CD1c-positive myeloid dendritic cell (primary cell): ENCODE results near the gene TMEM63A.
A peak's percentile ranks its signal among the peaks of the same experiment; 100 is the strongest.
"Not testable (repeated sequence)": the region's sequence is repeated elsewhere in the genome, so short reads cannot be mapped to it uniquely, and the experiment has no call there.

Source experiments
- DNase-seq: peaks from one replicate; pipeline ENCODE4 v3.0.0-alpha.2; 2016; ENCODE audit errors: extremely low spot score

The TMEM63A gene

GRCh38 chr1:225908773-225909172, 26.6 kb upstream of the TMEM63A start:
- DNase-seq = no peak

DNA sequence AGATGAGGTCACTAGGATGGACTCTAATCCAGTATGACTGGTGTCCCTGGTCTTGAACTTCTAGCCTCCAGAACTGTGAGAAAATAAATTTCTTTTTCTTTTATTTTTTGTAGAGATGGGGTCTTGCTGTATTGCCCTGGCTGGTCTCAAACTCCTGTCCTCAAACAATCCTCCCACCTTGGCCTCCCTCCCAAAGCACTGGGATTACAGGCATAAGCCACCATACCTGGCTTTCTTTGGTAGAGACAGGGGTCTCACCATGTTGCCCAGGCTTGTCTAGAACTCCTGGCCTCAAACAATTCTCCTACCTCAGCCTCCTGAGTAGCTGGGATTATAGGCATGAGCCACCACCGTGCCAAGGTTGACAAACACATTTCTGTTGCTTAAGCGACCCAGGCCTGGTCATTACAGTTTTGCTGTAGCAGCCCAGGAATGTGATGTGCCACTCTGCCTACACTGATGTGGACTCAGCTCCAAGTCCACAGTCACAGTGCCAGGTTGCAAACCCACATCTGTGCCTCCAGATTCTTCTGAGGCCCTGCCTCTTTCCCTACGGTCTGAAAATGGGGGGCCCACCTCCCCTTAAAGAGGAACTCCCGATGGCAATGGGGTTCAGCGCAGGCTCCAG, 25.9 kb upstream of the TMEM63A start:
- DNase-seq = no peak

- no peak for DNase-seq
Measured at GRCh38 chr1:225907341-225907740, 25.2 kb upstream of the TMEM63A start.

GRCh38 chr1:225906467-225906866, 24.3 kb upstream of the TMEM63A start:
- DNase-seq = no peak

DNA sequence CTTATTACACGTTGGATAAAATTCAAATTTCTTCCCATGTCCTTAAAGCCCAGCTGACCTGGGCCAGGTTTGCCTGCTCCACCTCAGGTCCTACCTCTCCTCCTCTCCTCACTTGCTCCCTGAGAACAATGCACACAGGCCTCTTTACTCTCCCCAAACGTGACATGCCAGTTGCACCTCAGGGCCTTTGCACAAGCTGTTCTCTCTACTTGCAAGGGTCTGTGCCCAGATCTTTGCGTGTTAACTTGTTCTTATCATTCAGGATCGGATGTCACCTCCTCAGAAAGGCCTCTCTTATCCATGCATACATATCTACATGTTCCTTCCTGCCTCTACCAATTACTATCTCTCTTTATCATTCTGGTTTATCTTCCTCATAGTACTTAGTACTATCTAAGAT, 21.4 kb upstream of the TMEM63A start:
- DNase-seq = no peak

DNA sequence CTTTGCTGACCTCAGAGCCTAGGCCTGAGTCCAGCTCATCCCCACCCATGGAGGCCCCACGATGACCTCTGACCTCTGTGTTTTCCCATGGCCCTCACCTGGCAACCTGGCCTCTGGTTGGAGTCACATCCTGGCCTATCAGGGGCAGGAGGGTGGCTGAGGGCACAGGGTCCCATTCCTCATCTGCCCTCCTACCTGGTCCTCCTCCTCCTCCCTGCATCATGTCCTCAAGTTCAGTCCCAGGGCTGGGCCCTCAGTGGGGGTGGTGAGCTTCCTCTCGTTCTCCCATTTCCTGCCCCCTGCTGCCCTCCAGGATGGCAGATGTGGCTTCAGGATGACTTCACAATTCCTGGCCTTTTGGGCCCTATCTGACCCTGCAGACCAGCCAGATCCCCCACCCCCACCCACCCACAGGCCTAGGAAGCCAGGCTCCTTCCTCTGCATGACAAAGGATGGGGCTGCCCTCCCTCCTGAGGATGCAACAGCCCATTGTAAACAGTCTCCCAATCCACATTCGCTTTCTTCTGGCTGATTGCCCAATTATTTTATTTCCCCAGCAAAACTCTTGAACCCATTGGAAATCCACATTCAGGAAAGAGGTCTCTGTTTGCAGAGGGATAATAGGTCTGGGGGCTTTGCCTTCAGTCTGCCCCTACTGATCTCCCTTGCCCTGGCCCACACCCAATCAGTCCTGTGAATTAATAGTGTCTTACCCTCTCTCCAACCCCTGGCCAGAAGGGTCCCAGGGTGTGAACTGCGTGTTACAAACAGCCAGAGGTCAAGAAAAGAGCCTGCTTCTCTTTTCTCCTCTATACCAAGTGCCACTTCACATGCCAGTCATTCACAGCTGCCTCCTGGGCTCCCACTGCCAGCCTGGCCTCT, 17.1 kb upstream of the TMEM63A start:
- no peak for DNase-seq

DNA sequence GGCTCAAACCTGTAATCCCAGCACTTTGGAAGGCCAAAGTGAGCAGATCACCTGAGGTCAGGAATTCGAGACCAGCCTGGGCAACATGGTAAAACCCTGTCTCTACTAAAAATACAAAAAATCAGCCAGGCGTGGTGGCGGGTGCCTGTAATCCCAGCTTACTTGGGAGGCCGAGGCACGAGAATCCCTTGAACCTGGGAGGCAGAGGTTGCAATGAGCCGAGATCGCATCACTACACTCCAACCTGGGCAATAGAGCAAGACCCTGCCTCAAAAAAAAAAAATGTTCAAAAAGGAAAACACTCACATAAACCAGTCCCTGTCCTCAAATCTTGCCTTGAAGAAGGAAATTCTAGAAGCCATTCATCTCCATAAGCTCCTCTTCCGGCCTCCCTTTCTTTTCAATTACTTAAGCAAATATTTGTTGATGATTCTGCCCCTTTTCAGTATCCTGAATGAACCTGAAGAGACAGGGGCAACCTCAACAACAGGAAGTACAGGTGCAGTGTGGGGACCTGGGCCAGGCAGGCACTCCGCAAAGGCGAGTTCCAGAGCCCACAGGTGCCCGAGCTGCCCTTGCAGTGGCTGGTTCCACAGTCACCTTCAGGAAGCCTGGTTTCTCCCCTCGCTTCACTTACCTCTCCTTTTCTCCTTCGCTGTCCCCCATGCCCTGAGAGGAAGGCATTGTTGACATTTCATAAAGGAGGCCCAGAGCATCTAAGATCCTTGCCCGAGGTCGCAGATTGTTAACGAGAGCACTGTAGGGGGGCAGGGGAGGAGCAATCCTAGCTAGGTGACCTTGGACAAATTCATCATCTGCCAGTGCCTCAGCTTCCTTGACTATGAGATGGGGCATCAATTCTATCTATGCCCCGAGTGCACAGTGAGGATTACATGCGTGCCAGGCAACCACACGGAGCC, 15.7 kb upstream of the TMEM63A start:
- no peak for DNase-seq

DNA sequence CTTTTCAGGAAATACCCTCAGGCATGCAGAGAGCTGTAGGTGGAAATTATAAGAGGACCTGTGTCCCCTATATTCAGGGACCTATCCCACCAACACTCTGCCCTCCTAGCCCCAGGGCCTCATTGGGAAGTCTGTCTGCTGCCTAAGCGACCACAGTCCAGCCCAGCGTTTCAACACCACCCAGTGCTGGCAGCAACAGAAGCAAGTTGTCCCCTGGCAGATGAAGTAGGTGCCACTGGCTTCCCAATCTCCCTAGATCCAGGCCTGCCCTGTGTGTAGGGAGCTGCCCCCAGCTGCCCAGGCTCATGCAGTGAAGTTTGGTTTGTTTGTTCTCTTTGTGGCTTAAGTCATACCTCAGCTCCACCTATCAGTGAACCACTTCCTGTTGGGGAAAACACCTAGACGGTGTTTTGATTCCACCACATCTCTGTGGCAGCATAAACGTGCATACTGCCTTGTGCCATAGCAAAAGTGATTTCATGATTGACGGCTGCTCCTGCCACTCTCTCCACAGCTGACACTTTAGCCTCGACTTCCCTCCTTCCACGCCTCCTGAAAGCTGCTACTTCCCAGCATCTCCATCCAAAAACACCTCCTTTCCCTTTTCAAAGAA, 14.9 kb upstream of the TMEM63A start:
- DNase-seq = peak; percentile 55

- no peak for DNase-seq
Measured at GRCh38 chr1:225896494-225896893, 14.3 kb upstream of the TMEM63A start.

DNA sequence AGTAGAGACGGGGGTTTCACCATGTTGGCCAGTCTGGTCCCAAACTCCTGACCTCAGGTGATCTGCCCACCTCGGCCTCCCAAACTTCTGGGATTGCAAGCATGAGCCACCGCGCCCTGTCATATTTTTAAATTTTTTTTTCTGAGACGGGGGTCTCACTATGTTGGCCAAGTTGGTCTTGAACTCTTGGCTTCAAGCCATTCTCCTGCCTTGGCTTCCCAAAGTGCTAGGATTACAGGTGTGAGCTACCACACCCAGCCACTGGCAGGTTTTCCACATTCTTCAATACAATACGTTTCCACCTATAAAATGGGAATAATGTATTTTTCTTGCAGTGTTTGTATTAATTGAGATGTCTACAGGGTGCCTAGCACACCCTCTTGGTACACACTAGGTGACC, 10.1 kb upstream of the TMEM63A start:
- no peak for DNase-seq

DNA sequence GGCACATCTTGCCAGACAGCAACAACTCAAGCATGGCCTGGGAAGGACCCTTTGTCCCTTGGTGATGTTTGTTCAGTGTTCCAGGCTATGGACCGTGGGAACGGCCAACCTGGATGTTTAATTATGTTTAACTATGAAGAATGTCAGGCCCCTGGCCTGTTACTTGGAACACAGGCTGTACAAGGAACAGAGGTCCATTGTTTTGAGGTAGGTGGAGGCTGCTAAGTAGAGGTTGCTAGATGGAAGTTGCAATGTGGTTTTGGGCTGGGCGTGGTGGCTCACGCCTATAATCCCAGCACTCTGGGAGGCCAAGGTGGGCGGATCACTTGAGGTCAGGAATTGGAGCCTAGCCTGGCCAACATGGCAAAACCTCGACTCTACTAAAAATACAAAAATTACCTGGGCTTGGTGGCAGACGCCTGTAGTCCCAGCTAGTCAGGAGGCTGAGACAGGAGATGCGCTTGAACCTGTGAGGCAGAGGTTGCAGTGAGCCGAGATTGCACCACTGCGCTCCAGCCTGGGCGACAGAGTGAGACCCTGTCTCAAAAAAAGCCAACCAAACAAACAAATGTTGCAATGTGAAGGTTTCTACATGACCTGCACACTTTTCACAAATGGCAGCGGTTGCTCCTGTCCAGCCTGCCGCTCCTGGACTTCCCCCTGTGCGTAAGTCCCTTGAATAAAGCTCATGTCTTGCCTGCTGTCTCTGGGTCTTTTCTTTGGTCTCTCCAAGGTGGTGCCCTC, 9.2 kb upstream of the TMEM63A start:
- DNase-seq = no peak

GRCh38 chr1:225890346-225891228, 8.4 kb upstream of the TMEM63A start:
- no peak for DNase-seq

GRCh38 chr1:225889743-225890142, 7.6 kb upstream of the TMEM63A start:
- no peak for DNase-seq

GRCh38 chr1:225888898-225889601, 6.9 kb upstream of the TMEM63A start, which contains the start of gene LEFTY1:
Gene LEFTY1, minus strand, starts transcription at chr1:225889146. Its CDS starts 80 bp downstream, at chr1:225889066.
- DNase-seq = no peak

GRCh38 chr1:225888289-225888897, 6.2 kb upstream of the TMEM63A start:
- DNase-seq = no peak

DNA sequence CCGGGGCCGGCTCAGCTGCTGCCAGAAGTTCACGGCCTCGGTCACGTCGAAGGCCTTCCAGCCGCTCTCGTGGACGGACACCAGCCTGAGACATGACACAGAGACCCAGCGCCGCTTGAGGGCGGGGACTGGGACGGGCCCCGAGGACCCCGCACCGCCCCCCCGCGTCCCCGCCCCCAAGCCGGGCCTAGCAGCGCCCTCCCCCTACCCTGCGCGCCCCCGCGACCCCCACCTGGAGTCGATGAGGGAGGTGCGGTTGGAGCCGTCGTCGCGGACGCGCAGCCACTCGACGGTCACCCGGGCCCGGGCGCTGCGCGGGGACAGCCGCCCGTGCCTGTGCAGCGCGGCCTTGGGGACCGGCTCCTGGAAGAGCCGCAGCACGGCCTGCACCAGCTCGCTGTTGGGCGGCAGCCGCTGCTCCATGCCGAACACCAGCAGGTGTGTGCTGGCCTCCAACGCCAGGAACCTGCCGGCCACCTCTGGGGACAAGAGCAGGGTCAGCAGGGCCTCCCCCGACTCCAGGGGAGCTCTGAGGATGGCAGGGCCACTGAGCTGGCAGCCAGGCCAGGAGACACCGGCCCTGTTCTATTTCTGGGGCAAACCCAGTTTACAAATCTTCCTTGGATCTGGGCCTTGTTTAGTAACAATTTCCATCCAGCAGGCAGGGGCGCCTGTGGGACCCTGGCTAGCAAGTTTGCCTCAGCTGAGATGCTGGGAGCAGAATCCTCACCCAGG, 5.5 kb upstream of the TMEM63A start:
- DNase-seq = not testable (repeated sequence)

GRCh38 chr1:225887030-225887314, 4.8 kb upstream of the TMEM63A start:
- no peak for DNase-seq
